PC-3 (cell line): ENCODE measurements around the gene ATF7IP.

Source experiments
- EZH2 ChIP-seq: fragments of 300-600 bp; sonication (generic); IDR thresholded peaks from one replicate; pipeline ENCODE4 v1.6.1; 2017; ENCODE audit warnings: antibody characterized with exemption, mild to moderate bottlenecking, low read length; ENCODE audit not compliant: unreplicated experiment
- EZH2phosphoT487 ChIP-seq: fragments of 300-600 bp; sonication (generic); IDR thresholded peaks from 2 replicates; pipeline ENCODE4 v1.6.1; 2018; ENCODE audit warnings: mild to moderate bottlenecking, antibody characterized with exemption, low read length, borderline replicate concordance
- TF ChIP-seq, protein P1 (sequence below): fragments of 300-600 bp; sonication (generic); conservative IDR thresholded peaks from 2 replicates; pipeline ENCODE4 v1.5.1; 2017; ENCODE audit warnings: antibody characterized with exemption, low read depth, mild to moderate bottlenecking, low read length

DNA sequence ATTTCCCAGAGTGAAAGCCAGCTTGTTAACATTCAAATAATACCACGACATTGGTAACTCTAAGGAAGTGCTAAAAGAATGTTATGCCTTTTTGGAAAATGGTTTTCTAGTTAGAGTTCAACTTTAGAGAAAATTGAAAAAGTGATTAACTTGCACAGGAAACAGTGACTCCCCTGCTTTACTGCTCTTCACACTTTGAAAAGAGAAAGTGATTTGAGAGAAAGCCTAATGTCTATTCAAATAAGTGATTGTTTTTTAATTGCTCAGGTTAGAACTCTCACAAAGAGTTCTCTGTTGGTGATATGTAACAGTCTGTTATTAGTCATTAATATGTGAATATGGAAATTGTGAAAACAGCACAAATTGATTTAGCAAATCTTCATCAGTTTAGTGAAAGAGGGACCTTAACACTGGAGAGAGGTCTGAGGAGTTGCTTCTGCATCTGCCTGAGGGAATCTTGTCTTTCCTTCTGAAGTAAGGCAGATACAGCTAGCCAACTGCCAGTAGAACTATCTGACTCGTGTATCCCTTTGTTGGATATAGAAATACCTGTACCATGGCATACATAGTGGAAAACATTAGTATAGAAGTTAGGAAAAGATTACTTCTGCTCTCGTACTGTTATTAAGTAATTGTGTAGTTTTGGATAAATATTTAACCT is 25.5 kb downstream of the ATF7IP start:
- no peak for TF ChIP-seq EZH2
- TF ChIP-seq, protein P1, sequence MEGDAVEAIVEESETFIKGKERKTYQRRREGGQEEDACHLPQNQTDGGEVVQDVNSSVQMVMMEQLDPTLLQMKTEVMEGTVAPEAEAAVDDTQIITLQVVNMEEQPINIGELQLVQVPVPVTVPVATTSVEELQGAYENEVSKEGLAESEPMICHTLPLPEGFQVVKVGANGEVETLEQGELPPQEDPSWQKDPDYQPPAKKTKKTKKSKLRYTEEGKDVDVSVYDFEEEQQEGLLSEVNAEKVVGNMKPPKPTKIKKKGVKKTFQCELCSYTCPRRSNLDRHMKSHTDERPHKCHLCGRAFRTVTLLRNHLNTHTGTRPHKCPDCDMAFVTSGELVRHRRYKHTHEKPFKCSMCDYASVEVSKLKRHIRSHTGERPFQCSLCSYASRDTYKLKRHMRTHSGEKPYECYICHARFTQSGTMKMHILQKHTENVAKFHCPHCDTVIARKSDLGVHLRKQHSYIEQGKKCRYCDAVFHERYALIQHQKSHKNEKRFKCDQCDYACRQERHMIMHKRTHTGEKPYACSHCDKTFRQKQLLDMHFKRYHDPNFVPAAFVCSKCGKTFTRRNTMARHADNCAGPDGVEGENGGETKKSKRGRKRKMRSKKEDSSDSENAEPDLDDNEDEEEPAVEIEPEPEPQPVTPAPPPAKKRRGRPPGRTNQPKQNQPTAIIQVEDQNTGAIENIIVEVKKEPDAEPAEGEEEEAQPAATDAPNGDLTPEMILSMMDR = no peak
- no peak for TF ChIP-seq EZH2phosphoT487
